ENCODE results near the gene TFCP2L1. TPM values are rescaled to one million over a fixed set of nuclear protein-coding genes. Genes with fewer than 3 reads are reported as not detected.
"Not testable (repeated sequence)": the region's sequence is repeated elsewhere in the genome, so short reads cannot be mapped to it uniquely, and the experiment has no call there.

TFCP2L1 gene
- total and polyA plus RNA-seq, 2 of the 4 experiments (the other 2 are of a cell fraction), result not detected

DNA sequence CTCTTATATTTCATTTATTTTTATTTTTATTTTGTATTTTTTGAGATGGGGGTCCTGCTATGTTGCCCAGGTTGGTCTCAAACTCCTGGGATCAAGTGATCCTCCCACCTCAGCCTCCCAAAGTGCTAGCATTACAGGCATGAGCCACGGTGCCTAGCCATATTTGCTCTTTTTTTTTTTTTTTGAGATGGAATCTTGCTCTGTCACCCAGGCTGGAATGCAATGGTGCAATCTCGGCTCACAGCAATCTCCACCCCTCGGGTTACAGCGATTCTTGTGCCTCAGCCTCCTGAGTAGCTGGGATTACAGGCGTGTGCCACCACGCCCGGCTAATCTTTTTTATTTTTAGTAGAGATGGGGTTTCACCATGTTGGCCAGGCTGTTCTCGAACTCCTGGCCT lies 46.3 kb upstream of the TFCP2L1 start:
- intact Hi-C loops (cut with micrococcal nuclease); H2BK20ac ChIP-seq (ENCODE audit: low read depth, low read length); H3K4me1 ChIP-seq (ENCODE audit: control insufficient read depth, insufficient read depth, low read length); H2AK5ac ChIP-seq (ENCODE audit: low read depth, low read length); H2AK9ac ChIP-seq (replicated peaks; ENCODE audit: low read depth, low read length, poor library complexity); dilution Hi-C loops (cut with HindIII; ENCODE audit: low sequenced_read_pairs, unreplicated experiment); H3K9me3 ChIP-seq (ENCODE audit: control insufficient read depth, insufficient read depth, low read length); ATAC-seq (ENCODE audit: low read depth); H3K36me3 ChIP-seq (ENCODE audit: control insufficient read depth, insufficient read depth, low read length); H3K79me1 ChIP-seq (ENCODE audit: low read depth in 1 of 2, low read length in 2 of 2); H3K56ac ChIP-seq (ENCODE audit: extremely low read depth, insufficient read depth, low read length); BruUV-seq (replicated peaks); H2BK5ac ChIP-seq (ENCODE audit: low read depth, low read length, poor library complexity, severe bottlenecking); DNase-seq; H3K9me1 ChIP-seq (ENCODE audit: insufficient read depth, low read length); H3K27me3 ChIP-seq (ENCODE audit: control insufficient read depth, insufficient read depth, low read length); H3K4ac ChIP-seq (ENCODE audit: low read depth, low read length); H3K9ac ChIP-seq (ENCODE audit: low read depth, low read length); H3K4me3 ChIP-seq (ENCODE audit: insufficient read depth, low read depth, low read length); H3K23ac ChIP-seq (ENCODE audit: low read depth, low read length); H4K5ac ChIP-seq (ENCODE audit: low read depth, low read length); POLR2A ChIA-PET (ENCODE audit: unreplicated experiment); H2BK15ac ChIP-seq (ENCODE audit: low read depth, low read length); in situ Hi-C loops (cut with MboI; ENCODE audit: low sequenced_read_pairs); H3K18ac ChIP-seq (ENCODE audit: low read depth, low read length); H4K91ac ChIP-seq (ENCODE audit: insufficient read depth, low read depth, low read length); CTCF ChIA-PET; H2BK120ac ChIP-seq (ENCODE audit: low read depth, low read length); H3K14ac ChIP-seq (replicated peaks; ENCODE audit: low read depth, low read length); H4K8ac ChIP-seq (ENCODE audit: low read depth in 2 of 2, low read length in 2 of 2); H2AFZ ChIP-seq (replicated peaks; ENCODE audit: low read length, poor library complexity); H4K20me1 ChIP-seq (ENCODE audit: insufficient read depth, low read length); H3K4me2 ChIP-seq (ENCODE audit: low read depth, low read length); H3K27ac ChIP-seq (ENCODE audit: insufficient read depth, low read length): not testable (repeated sequence)
- 93% methylated on average over 4 of the region's 8 CpGs; no CpG with 5 or more reads in 1 of the 2 experiments for WGBS, 2 experiments (ENCODE audit: extremely low coverage in 2 of 2, insufficient read length in 1 of 2)
